HG03565 (cell line): ENCODE measurements around the gene ARTN.

Experiments
- ATAC-seq: cut with Tn5 transposase; IDR thresholded peaks from one replicate; pipeline ENCODE4 v1.9.1; 2021; ENCODE audit warnings: mild to moderate bottlenecking, moderate library complexity; ENCODE audit not compliant: unreplicated experiment

ARTN gene

GRCh38 chr1:43921022-43921421, 12.6 kb upstream of the ARTN start:
- no peak for ATAC-seq

GRCh38 chr1:43924516-43924915, 9.1 kb upstream of the ARTN start:
- no peak for ATAC-seq

GRCh38 chr1:43925846-43926245, 7.8 kb upstream of the ARTN start:
- ATAC-seq, result no peak

- ATAC-seq, result no peak
Measured at GRCh38 chr1:43930168-43930948, 3.2 kb upstream of the ARTN start.

- no peak for ATAC-seq
Measured at GRCh38 chr1:43930949-43931275, 2.7 kb upstream of the ARTN start.

- ATAC-seq, result no peak
Measured at GRCh38 chr1:43931711-43932660, 1.6 kb upstream of the ARTN start.

GRCh38 chr1:43932786-43933385, 715 bp upstream of the ARTN start:
- no peak for ATAC-seq

GRCh38 chr1:43934101-43934985, 742 bp downstream of the ARTN start:
- no peak for ATAC-seq

- no peak for ATAC-seq
Measured at GRCh38 chr1:43934986-43935324, 1.4 kb downstream of the ARTN start.

- ATAC-seq, result no peak
Measured at GRCh38 chr1:43935711-43936427, 2.3 kb downstream of the ARTN start.

- ATAC-seq, result no peak
Measured at GRCh38 chr1:43936431-43937151, 3.0 kb downstream of the ARTN start.

- ATAC-seq, result no peak
Measured at GRCh38 chr1:43937179-43937865, 3.7 kb downstream of the ARTN start.

- ATAC-seq, result no peak
Measured at GRCh38 chr1:43938383-43938782, 4.8 kb downstream of the ARTN start.

- no peak for ATAC-seq
Measured at GRCh38 chr1:43938892-43939587, 5.4 kb downstream of the ARTN start.

GRCh38 chr1:43942411-43942810, 8.8 kb downstream of the ARTN start:
- ATAC-seq, result no peak

- ATAC-seq, result no peak
Measured at GRCh38 chr1:43944860-43945259, 11.3 kb downstream of the ARTN start.

- ATAC-seq, result no peak
Measured at GRCh38 chr1:43945674-43946235, 12.2 kb downstream of the ARTN start.
